H1 (cell line): Measurements from ENCODE around the gene IFNA13. TPM values are rescaled to one million over a fixed set of nuclear protein-coding genes. Genes with fewer than 3 reads are reported as not detected.

Experiments used
- CTCF ChIA-PET: fragments of 300-600 bp; sonication (Branson Sonifier 250); formaldehyde crosslinking; loops from one replicate; lab custom pipeline; 2021; ENCODE audit not compliant: partially characterized antibody; lab: Charles Lee
- POLR2A ChIA-PET: fragments of 300-600 bp; sonication (Branson Sonifier 250); formaldehyde crosslinking; loops from one replicate; lab custom pipeline; 2021; ENCODE audit warnings: inconsistent platforms; ENCODE audit not compliant: partially characterized antibody; lab: Charles Lee
- DNase-seq, 2 experiments: peaks; one replicate each; pipeline versions ENCODE4 v3.0.0 to v3.0.0-alpha.2; 2010 to 2022; ENCODE audit warnings: low spot score in 2 of 2, low read depth in 1 of 2, mixed read lengths in 1 of 2
- FAIRE-seq: peaks from 2 replicates; lab custom pipeline; 2011; peaks lifted over from hg19 to GRCh38; lab: Jason Lieb, UNC
- H2AFZ ChIP-seq: 2 replicates; pipeline ENCODE4 v1.8.1; 2012; ENCODE audit warnings: low read length, inconsistent platforms
- H2AK5ac ChIP-seq: 2 replicates; pipeline ENCODE4 v1.6.1; 2013; ENCODE audit warnings: low read depth, low read length
- H2BK120ac ChIP-seq: replicated peaks from 2 replicates; pipeline ENCODE3; 2013; ENCODE audit warnings: low read depth, low read length, inconsistent platforms
- H2BK12ac ChIP-seq: 2 replicates; pipeline ENCODE4 v1.6.1; 2013; ENCODE audit warnings: low read depth, low read length
- H2BK15ac ChIP-seq: 2 replicates; pipeline ENCODE4 v1.6.1; 2013; ENCODE audit warnings: low read length
- H2BK20ac ChIP-seq: 2 replicates; pipeline ENCODE4 v1.6.1; 2013; ENCODE audit warnings: low read length
- H2BK5ac ChIP-seq: 2 replicates; pipeline ENCODE4 v1.6.1; 2013; ENCODE audit warnings: low read depth, low read length
- H3K14ac ChIP-seq: 2 replicates; pipeline ENCODE4 v1.6.1; 2013; ENCODE audit warnings: inconsistent platforms; ENCODE audit not compliant: insufficient read length
- H3K18ac ChIP-seq: 2 replicates; pipeline ENCODE4 v1.6.1; 2013; ENCODE audit warnings: low read length; ENCODE audit errors: extremely low read depth
- H3K23ac ChIP-seq: 2 replicates; pipeline ENCODE4 v1.6.1; 2013; ENCODE audit warnings: inconsistent platforms; ENCODE audit not compliant: insufficient read length
- H3K23me2 ChIP-seq: 2 replicates; pipeline ENCODE4 v1.6.1; 2013; ENCODE audit warnings: low read depth, low read length
- H3K27ac ChIP-seq: 2 replicates; pipeline ENCODE4 v1.6.1; 2011; ENCODE audit warnings: low read depth, low read length, inconsistent platforms
- H3K27me3 ChIP-seq, 4 experiments: replicated peaks in 1 of 4; 1 replicate in 1 of 4; 2 replicates in 3 of 4; pipeline versions ENCODE4 v1.6.1 to v1.8.1; 2011 to 2013; ENCODE audit warnings: low read length in 3 of 4, mild to moderate bottlenecking in 3 of 4, inconsistent platforms in 2 of 4, mixed read lengths in 2 of 4, moderate library complexity in 1 of 4; ENCODE audit not compliant: control insufficient read depth in 3 of 4, insufficient read depth in 3 of 4; ENCODE audit errors: extremely low read depth in 1 of 4
- H3K36me3 ChIP-seq, 4 experiments: 2 replicates each; pipeline versions ENCODE4 v1.6.1 to v1.8.1; 2011 to 2013; ENCODE audit warnings: mild to moderate bottlenecking in 4 of 4, low read length in 3 of 4, moderate library complexity in 2 of 4, control low read depth in 1 of 4, inconsistent platforms in 1 of 4; ENCODE audit not compliant: insufficient read depth in 4 of 4, control insufficient read depth in 2 of 4
- H3K4ac ChIP-seq: replicated peaks from 2 replicates; pipeline ENCODE3; 2013; ENCODE audit warnings: low read length, low read depth, mixed read lengths, inconsistent platforms; ENCODE audit not compliant: insufficient read length
- H3K4me1 ChIP-seq, 4 experiments: replicated peaks in 1 of 4; 1 replicate in 1 of 4; 2 replicates in 3 of 4; pipeline versions ENCODE4 v1.6.1 to v1.8.1; 2011 to 2013; ENCODE audit warnings: low read length in 3 of 4, inconsistent platforms in 2 of 4, mixed read lengths in 1 of 4; ENCODE audit not compliant: insufficient read depth in 4 of 4, control insufficient read depth in 3 of 4
- H3K4me2 ChIP-seq, 2 experiments: 2 replicates each; pipeline versions ENCODE4 v1.6.1 to v1.8.1; 2011 to 2013; ENCODE audit warnings: low read depth in 2 of 2, low read length in 2 of 2, control low read depth in 1 of 2, inconsistent platforms in 1 of 2, mild to moderate bottlenecking in 1 of 2; ENCODE audit not compliant: insufficient read depth in 1 of 2
- H3K4me3 ChIP-seq, 4 experiments: fragments of 200-600, 300-600 bp in 1 of 4; sonication (generic), shearing (Covaris generic), sonication (Bioruptor Twin) in 1 of 4; 2 replicates each; pipeline versions ENCODE4 v1.5.1 to v1.8.1; 2011 to 2016; ENCODE audit warnings: low read length in 4 of 4, low read depth in 3 of 4, control low read depth in 2 of 4, inconsistent platforms in 2 of 4, mild to moderate bottlenecking in 2 of 4, mixed read lengths in 1 of 4, moderate library complexity in 1 of 4; ENCODE audit not compliant: insufficient read depth in 2 of 4; ENCODE audit errors: extremely low read depth in 1 of 4
- H3K56ac ChIP-seq: replicated peaks from 2 replicates; pipeline ENCODE3; 2013; ENCODE audit warnings: low read depth, mild to moderate bottlenecking, mixed read lengths, low read length, inconsistent platforms; ENCODE audit not compliant: insufficient read length
- H3K79me1 ChIP-seq: 2 replicates; pipeline ENCODE4 v1.6.1; 2013; ENCODE audit warnings: low read depth, low read length, control low read depth
- H3K79me2 ChIP-seq, 2 experiments: 2 replicates each; pipeline versions ENCODE4 v1.6.1 to v1.8.1; 2012 to 2013; ENCODE audit warnings: low read length in 2 of 2, mild to moderate bottlenecking in 2 of 2, inconsistent platforms in 1 of 2; ENCODE audit not compliant: insufficient read depth in 2 of 2, control insufficient read depth in 1 of 2
- H3K9ac ChIP-seq, 4 experiments: replicated peaks in 1 of 4; 1 replicate in 1 of 4; 2 replicates in 3 of 4; pipeline versions ENCODE4 v1.6.1 to v1.8.1; 2011 to 2013; ENCODE audit warnings: low read depth in 3 of 4, low read length in 3 of 4, control low read depth in 2 of 4, mild to moderate bottlenecking in 2 of 4, moderate library complexity in 2 of 4, inconsistent platforms in 1 of 4; ENCODE audit errors: extremely low read depth in 1 of 4
- H3K9me3 ChIP-seq, 2 experiments: 2 replicates each; pipeline versions ENCODE4 v1.6.1 to v1.8.1; 2012 to 2013; ENCODE audit warnings: mild to moderate bottlenecking in 2 of 2, moderate library complexity in 2 of 2, control low read depth in 1 of 2, inconsistent platforms in 1 of 2, low read depth in 1 of 2, low read length in 1 of 2, mixed read lengths in 1 of 2; ENCODE audit not compliant: insufficient read depth in 2 of 2
- H4K20me1 ChIP-seq, 2 experiments: replicated peaks in 1 of 2; 2 replicates each; pipeline versions ENCODE3 to v1.8.1; 2011 to 2013; ENCODE audit warnings: inconsistent platforms in 2 of 2, low read length in 2 of 2, mild to moderate bottlenecking in 1 of 2; ENCODE audit not compliant: insufficient read depth in 2 of 2, control insufficient read depth in 1 of 2
- H4K5ac ChIP-seq: 2 replicates; pipeline ENCODE4 v1.6.1; 2013; ENCODE audit warnings: low read length, low read depth, mixed read lengths, inconsistent platforms; ENCODE audit not compliant: insufficient read length
- H4K8ac ChIP-seq: 2 replicates; pipeline ENCODE4 v1.8.0; 2013; ENCODE audit warnings: mild to moderate bottlenecking, moderate library complexity, low read length, inconsistent platforms; ENCODE audit not compliant: insufficient read depth; ENCODE audit errors: extremely low read depth
- H4K91ac ChIP-seq: replicated peaks from 2 replicates; pipeline ENCODE3; 2013; ENCODE audit warnings: low read length, mixed read lengths, inconsistent platforms; ENCODE audit not compliant: insufficient read length
- JUND ChIP-seq: IDR thresholded peaks from 2 replicates; pipeline ENCODE4 v1.6.1; 2011; ENCODE audit warnings: mild to moderate bottlenecking, improper control_type of control experiment, low read length
- POLR2AphosphoS5 ChIP-seq: IDR thresholded peaks from 2 replicates; pipeline ENCODE4 v1.6.1; 2011; ENCODE audit warnings: low read depth, low read length
- WGBS, 2 experiments: shearing (Covaris generic) in 1 of 2; methylation state at CpG; one replicate each; pipeline versions ENCODE4 v1.1.6 to v1.1.7; 2013 to 2015; ENCODE audit warnings: low lambda C conversion rate in 2 of 2, mixed read lengths in 2 of 2, inconsistent platforms in 1 of 2, low coverage in 1 of 2, missing lambda C conversion rate in 1 of 2; ENCODE audit not compliant: insufficient replicate concordance in 2 of 2, insufficient coverage in 1 of 2, insufficient read length in 1 of 2; ENCODE audit errors: extremely low coverage in 1 of 2, missing lambda C conversion rate in 1 of 2; 5-methylcytosine and 5-hydroxymethylcytosine counted together
- polyA plus RNA-seq, 7 experiments: library from polyadenylated mRNA; depleted of rRNA in 3 of 7; stranded (reverse) in 5 of 7; unstranded in 2 of 7; fragments of >200 nt in 5 of 7; fragments of 200-250 nt in 2 of 7; gene quantifications; 1 replicate in 5 of 7; 2 replicates in 1 of 7; 4 replicates in 1 of 7; pipeline versions ENCODE4 v1.2.1 to v1.2.3, GENCODE V29; 2011 to 2013; ENCODE audit warnings: missing spikeins in 2 of 7, mixed read lengths in 2 of 7
- total RNA-seq: library from RNA; stranded (reverse); fragmentation: NEBNext Ultra II Directional; extraction: Animal tissue kit (Norgen Biotek cat#: 25700); gene quantifications from 2 replicates; pipeline ENCODE4 v1.2.1, GENCODE V29; 2021
- TF ChIP-seq, protein P1 (sequence below): IDR thresholded peaks from 2 replicates; pipeline ENCODE4 v1.6.1; 2011; ENCODE audit warnings: low read depth, mild to moderate bottlenecking, low read length; ENCODE audit not compliant: insufficient read depth

The IFNA13 gene
- total and polyA plus RNA-seq, 2 of the 8 experiments (the other 6 are each of a cell fraction or from before 2014, with no cell fraction given): not detected

DNA sequence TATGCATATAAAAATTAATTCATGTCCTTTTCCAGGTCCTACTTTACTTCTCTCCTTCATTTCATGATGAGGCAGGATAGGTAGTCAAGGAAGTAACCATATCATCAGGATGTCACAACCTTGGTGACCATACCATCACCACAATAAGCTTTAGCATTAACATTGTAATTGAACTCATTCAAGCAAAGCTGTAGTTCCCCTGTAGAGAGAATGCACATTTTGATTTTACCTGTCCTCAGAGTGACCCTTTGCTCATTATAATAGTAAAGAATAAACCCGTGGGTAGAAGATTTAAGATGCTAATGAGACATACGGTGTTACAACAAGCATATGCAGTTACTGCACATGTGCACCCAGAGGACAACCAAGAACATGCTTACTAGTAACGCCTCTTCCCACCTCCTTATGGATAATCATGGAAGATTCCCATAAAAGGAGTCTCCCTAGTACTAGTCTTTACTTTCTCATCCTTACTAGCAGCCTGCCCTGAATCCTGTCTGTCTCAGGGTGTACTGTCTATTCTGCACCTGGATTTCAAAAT lies 19.4 kb downstream of the IFNA13 start:
- no peak for FAIRE-seq
- H3K79me1 ChIP-seq: no peaks in the 10 kb centered on the region
- TF ChIP-seq JUND (no peak), POLR2AphosphoS5 (no peak)
- TF ChIP-seq, protein P1, sequence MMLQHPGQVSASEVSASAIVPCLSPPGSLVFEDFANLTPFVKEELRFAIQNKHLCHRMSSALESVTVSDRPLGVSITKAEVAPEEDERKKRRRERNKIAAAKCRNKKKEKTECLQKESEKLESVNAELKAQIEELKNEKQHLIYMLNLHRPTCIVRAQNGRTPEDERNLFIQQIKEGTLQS: no peak

More for the DNA sequence above, 19.4 kb downstream of the IFNA13 start:
- no peaks in the 10 kb centered on the region for H4K20me1 ChIP-seq
- no peak overlapping the region for H2BK5ac ChIP-seq
- no peak overlapping the region for H2AFZ ChIP-seq
- H3K27me3 ChIP-seq: no peaks in the 10 kb centered on the region
- H2BK20ac ChIP-seq: no peak overlapping the region
- no peaks in the 10 kb centered on the region for H3K36me3 ChIP-seq
- H3K14ac ChIP-seq: no peak overlapping the region
- no peak overlapping the region for H3K9ac ChIP-seq
- no peak overlapping the region for H3K4ac ChIP-seq
- POLR2A ChIA-PET: no interaction called here
- H4K8ac ChIP-seq: no peak overlapping the region
- no peak overlapping the region for H3K27ac ChIP-seq
- no peak overlapping the region for H3K4me3 ChIP-seq
- peaks cover 0 to 2% of the 10 kb centered on the region in 2 experiments; a peak in 1 of 4 replicates for H3K9me3 ChIP-seq
- WGBS, 2 experiments: 79% methylated on average over 3 of the region's 3 CpGs; no CpG with 5 or more reads in 1 of the 2 experiments
- H2BK12ac ChIP-seq: no peak overlapping the region
- H3K23ac ChIP-seq: no peak overlapping the region
- no peak overlapping the region for H2AK5ac ChIP-seq
- no peak overlapping the region for H3K4me2 ChIP-seq
- CTCF ChIA-PET: interaction anchor here (1.4 to 2.4 kb wide), 2 partner anchors 11 to 44 kb away, joined by 4 to 6 read pairs; no protein-coding TSS in a partner anchor
- H4K91ac ChIP-seq: no peak overlapping the region
- H4K5ac ChIP-seq: no peak overlapping the region
- no peaks in the 10 kb centered on the region for H3K79me2 ChIP-seq
- H3K4me1 ChIP-seq: no peaks in the 10 kb centered on the region
- DNase-seq: no peak
- no peak overlapping the region for H2BK120ac ChIP-seq
- H3K18ac ChIP-seq: no peak overlapping the region
- no peak overlapping the region for H2BK15ac ChIP-seq
- no peaks in the 10 kb centered on the region for H3K23me2 ChIP-seq
- no peak overlapping the region for H3K56ac ChIP-seq
